ENCODE data around the gene RP9.

The RP9 gene

DNA sequence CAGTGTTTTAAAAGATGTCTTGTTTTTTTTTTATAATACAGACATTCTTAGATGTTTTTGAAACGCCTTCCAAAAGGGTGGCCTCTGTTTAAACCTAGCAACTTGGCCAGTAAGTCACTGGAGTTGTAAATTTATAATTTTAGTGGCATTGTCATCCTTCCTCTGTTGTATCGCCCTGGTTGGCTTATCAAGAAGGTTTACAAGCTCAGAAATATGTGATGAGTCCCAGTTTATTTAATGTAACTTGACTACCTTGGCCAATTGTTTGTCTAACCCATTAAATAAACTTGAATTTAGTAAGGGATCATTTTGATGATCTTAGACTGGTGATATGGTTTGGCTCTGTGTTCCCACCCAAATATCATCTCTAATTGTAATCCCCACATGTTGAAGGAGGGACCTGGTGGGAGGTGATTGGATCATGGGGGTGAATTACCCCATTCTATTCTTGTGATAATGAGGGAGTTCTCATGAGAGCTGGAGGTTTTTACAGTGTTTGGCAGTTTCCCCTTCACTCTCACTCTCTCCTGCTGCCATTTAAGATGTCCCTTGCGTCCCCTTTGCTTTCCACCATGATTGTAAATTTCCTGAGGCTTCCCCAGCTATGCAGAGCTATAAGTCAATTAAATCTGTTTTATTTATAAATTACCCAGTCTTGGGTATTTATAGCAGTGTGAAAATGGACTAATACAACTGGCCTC, 33.2 kb downstream of the RP9 start:
- no peak overlapping the region for H3K4me3 ChIP-seq (ENCODE audit: low read length)
- TF ChIP-seq, protein P1, sequence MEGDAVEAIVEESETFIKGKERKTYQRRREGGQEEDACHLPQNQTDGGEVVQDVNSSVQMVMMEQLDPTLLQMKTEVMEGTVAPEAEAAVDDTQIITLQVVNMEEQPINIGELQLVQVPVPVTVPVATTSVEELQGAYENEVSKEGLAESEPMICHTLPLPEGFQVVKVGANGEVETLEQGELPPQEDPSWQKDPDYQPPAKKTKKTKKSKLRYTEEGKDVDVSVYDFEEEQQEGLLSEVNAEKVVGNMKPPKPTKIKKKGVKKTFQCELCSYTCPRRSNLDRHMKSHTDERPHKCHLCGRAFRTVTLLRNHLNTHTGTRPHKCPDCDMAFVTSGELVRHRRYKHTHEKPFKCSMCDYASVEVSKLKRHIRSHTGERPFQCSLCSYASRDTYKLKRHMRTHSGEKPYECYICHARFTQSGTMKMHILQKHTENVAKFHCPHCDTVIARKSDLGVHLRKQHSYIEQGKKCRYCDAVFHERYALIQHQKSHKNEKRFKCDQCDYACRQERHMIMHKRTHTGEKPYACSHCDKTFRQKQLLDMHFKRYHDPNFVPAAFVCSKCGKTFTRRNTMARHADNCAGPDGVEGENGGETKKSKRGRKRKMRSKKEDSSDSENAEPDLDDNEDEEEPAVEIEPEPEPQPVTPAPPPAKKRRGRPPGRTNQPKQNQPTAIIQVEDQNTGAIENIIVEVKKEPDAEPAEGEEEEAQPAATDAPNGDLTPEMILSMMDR (IDR thresholded peaks at IDR 0.05; ENCODE audit: insufficient read depth, low read depth, low read length, missing control alignments) = no peak
- no peak for DNase-seq (ENCODE audit: low read depth)

DNA sequence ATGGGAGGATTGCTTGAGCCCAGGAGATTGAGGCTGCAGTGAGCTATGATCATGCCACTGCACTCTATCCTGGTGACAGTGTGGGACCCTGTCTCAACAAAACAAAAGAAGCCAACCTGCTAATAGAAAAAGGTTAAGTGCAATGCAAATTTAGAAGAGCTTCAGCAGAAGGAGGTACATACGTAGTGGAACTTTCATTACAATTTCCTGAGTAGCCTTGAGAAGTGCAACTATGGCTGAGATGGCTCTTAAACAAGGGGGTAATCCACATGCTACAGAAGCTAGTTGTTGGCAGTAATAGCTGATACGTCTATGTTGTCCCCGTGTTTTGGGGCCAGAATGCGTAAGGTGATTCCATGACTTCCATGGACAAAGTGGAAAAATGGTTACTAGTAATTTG, 36.0 kb downstream of the RP9 start:
- TF ChIP-seq, protein P1 (IDR thresholded peaks at IDR 0.05; ENCODE audit: insufficient read depth, low read depth, low read length, missing control alignments) = no peak
- no peak overlapping the region for H3K4me3 ChIP-seq (ENCODE audit: low read length)

DNA sequence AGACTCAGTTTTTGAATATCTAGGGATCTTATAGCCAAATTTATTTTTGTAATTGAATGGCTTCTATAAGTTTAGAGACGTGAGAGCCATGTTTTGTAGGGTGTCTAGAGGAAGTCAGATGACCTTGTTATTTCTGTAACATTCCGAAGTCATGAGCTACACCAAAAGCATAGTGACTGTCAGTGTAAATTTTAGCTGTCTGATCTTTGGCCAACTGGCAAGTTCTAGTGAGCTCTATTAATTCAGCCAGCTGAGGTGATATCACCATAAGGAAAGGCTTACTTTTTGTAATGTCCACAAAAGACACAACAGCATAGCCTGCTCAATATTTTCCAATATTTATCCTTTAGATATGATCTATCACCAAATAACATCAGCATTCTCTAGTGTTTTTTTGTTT, 36.7 kb downstream of the RP9 start:
- peak; percentile 38 for DNase-seq (ENCODE audit: low read depth)

More for the DNA sequence above, 36.0 kb downstream of the RP9 start:
- no peak for DNase-seq (ENCODE audit: low read depth)

DNA sequence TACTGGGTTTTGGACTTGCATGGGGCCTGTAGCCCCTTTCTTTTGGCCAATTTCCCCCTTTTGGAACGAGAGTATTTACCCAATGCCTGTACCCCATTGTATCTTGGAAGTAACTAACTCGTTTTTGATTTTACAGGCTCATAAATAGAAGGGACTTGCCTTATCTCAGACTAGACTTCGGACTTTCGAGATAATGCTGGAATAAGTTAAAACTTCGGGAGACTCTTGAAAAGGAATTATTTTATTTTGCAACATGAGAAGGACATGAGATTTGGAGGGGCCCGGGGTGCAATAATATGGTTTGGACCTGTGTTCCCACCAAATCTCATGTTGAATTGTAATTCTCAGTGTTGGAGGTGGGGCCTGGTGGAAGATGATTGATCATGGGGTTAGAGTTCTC, 38.4 kb downstream of the RP9 start:
- H3K4me3 ChIP-seq (ENCODE audit: low read length) = no peak overlapping the region
- TF ChIP-seq, protein P1 (IDR thresholded peaks at IDR 0.05; ENCODE audit: insufficient read depth, low read depth, low read length, missing control alignments) = no peak
- DNase-seq (ENCODE audit: low read depth) = no peak

More for the DNA sequence above, 36.7 kb downstream of the RP9 start:
- H3K4me3 ChIP-seq (ENCODE audit: low read length) = no peak overlapping the region
- TF ChIP-seq, protein P1 (IDR thresholded peaks at IDR 0.05; ENCODE audit: insufficient read depth, low read depth, low read length, missing control alignments) = no peak

DNA sequence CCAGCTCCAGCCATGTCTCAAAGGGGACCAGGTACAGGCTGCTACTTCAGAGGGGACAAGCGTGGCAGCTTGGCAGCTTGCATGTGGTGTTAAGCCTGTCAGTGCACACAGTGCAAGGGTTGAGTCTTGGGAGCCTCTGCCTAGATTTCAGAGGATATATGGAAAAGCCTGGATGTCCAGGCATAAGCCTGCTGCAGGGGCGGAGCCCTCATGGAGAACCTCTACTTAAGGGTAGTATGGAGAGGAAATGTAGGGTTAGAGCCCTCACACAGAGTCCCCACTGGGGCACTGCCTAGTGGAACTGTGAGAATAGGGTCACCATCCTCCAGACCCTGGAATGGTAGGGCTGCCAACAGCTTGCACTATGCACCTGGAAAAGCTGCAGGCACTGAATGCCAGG, 38.9 kb downstream of the RP9 start:
- no peak overlapping the region for H3K4me3 ChIP-seq (ENCODE audit: low read length)

DNA sequence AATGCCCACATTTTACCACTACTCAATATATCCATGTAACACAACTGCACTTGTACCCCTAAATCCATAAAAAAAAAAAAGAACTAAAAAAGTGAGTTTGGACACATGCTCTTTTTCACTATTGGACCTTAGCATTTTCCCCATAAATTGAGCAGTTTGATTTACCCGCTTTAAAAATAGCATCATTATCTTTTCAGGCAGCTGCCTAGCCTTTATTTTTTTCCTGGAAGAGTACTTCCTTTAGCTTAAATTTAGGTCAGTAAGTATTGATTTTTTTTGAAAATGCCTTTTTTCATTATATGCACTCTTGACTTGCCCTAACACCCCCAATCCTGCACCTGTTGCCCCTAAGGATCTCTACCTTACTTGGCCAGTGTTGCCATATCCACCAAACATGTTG, 41.3 kb downstream of the RP9 start:
- TF ChIP-seq, protein P1 (IDR thresholded peaks at IDR 0.05; ENCODE audit: insufficient read depth, low read depth, low read length, missing control alignments) = no peak
- no peak for DNase-seq (ENCODE audit: low read depth)
- no peak overlapping the region for H3K4me3 ChIP-seq (ENCODE audit: low read length)

More for the DNA sequence above, 38.9 kb downstream of the RP9 start:
- DNase-seq (ENCODE audit: low read depth) = no peak
- TF ChIP-seq, protein P1 (IDR thresholded peaks at IDR 0.05; ENCODE audit: insufficient read depth, low read depth, low read length, missing control alignments) = no peak

DNA sequence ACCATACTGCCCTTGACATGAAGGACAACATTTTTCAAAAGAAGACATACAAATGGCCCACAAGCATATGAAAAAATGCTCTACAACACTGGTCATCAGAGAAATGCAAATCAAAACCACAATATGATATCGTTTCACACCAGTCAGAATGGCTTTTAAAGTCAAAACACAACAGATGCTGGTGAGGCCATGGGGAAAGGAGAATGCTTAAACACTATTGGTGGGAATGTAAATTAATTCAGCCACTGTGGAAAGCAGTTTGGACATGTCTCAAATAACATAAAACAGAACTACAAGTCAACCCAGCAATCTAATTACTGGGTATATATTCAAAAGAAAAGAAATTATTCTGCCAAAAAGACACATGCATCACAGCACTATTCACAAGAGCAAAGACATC, 42.4 kb downstream of the RP9 start:
- DNase-seq (ENCODE audit: low read depth) = no peak
- TF ChIP-seq, protein P1 (IDR thresholded peaks at IDR 0.05; ENCODE audit: insufficient read depth, low read depth, low read length, missing control alignments) = no peak
- H3K4me3 ChIP-seq (ENCODE audit: low read length) = no peak overlapping the region

All from epithelial cell of esophagus (primary cell).